Retinal pigment epithelial cell (primary cell): ENCODE data around the gene ANKS1B.

ENCODE experiments used
- DNase-seq: peaks from one replicate; pipeline ENCODE4 v3.0.0-alpha.2; 2010; ENCODE audit warnings: low read depth
- H3K4me3 ChIP-seq: 2 replicates; pipeline ENCODE4 v1.5.1; 2011; ENCODE audit warnings: mild to moderate bottlenecking, low read length, control low read depth, moderate library complexity
- TF ChIP-seq, protein P1 (sequence below): conservative IDR thresholded peaks from 2 replicates; pipeline ENCODE4 v1.5.1; 2011; ENCODE audit warnings: low read depth, low read length, control low read depth, inconsistent platforms

ANKS1B gene

DNA sequence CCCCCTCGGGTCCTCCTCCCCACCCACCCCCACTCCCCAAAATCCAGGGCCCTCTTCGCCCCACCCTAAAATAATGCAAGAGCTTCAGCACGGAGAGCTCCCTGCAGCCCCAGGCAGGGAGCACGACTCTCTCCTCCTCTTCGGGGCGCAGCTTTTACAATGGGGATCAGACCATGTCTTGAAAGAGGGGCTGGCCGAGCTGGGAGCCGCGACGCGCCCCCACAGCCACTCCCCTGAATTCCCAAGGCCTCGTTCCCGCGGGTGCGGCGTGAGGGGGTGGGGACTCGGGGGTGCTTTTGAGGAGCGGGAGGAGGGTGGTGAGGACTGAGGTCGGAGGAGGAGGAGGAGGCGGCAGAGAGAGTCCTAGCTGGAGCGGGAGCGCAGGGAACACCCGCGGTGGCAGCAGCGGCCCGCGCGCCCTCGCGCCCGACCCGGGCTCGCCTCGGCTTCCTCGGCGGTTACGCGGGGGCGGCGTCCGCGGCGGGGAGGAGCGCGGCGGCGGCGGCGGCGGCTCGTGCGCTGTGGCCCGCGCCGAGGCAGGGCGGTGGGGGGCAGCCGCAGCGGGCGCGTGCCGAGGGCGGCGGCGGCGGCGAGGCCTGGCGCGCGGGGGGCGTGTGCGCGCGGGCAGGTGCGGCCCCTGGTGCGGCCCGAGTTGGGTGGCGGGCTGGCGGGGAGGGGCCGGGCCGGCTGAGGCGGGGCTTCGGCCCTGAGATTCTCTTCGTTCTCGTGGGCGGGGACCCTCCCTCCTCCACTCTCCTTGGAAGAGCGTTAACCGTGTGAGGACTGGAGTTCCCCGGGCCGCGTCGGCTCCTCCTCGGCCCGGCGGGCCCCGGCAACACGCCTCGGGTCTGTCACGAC, at the start of gene ANKS1B:
Gene ANKS1B, minus strand, starts transcription at position 666 of the 858 bp plus-strand sequence. CDS start 699 bp downstream, outside the sequence.
- no peak for DNase-seq
- H3K4me3 ChIP-seq: peak within 1 kb of the TSS; percentile 70

DNA sequence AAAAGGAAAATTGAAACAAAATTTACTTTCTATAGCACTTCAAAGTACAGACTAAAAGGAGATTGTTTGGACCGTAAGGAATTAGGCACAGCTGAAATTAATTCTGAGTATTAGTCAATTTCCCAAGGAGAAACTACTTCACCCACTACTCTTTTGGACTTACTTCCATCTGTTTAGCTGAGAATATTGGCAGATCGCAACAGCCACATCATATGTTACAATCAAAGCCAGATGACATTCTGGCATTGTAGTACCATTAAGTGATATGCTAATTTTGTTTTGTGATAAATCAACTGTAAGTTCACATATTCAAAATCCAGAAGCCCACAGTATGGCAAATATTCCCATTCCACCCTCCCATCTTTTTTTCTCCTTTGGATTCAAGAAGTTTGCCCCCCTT, 47.1 kb upstream of the ANKS1B start:
- TF ChIP-seq, protein P1, sequence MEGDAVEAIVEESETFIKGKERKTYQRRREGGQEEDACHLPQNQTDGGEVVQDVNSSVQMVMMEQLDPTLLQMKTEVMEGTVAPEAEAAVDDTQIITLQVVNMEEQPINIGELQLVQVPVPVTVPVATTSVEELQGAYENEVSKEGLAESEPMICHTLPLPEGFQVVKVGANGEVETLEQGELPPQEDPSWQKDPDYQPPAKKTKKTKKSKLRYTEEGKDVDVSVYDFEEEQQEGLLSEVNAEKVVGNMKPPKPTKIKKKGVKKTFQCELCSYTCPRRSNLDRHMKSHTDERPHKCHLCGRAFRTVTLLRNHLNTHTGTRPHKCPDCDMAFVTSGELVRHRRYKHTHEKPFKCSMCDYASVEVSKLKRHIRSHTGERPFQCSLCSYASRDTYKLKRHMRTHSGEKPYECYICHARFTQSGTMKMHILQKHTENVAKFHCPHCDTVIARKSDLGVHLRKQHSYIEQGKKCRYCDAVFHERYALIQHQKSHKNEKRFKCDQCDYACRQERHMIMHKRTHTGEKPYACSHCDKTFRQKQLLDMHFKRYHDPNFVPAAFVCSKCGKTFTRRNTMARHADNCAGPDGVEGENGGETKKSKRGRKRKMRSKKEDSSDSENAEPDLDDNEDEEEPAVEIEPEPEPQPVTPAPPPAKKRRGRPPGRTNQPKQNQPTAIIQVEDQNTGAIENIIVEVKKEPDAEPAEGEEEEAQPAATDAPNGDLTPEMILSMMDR: no peak
- no peak for DNase-seq
- no peak overlapping the region for H3K4me3 ChIP-seq

More for the DNA sequence above, at the start of gene ANKS1B:
- TF ChIP-seq, protein P1: no peak

DNA sequence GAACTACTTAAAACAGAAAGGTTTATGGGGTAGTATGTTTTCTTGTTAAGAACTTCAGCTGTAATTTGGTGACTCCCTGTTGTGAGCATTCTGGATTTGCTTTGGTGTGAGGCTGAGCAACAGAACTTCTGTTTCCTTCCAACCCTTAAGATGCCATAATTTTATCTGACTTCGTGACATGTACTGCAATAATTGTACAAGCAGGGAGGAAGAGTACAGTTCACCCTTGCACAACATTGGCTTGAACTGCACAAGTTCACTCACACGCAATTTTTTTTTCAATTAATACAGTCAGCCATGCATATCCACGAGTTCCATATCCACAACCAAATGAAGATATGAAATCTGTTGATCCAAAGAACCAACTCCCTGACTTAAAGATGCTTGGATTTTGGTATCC, 42.9 kb upstream of the ANKS1B start:
- H3K4me3 ChIP-seq: no peak overlapping the region
- TF ChIP-seq, protein P1: no peak
- DNase-seq: no peak

DNA sequence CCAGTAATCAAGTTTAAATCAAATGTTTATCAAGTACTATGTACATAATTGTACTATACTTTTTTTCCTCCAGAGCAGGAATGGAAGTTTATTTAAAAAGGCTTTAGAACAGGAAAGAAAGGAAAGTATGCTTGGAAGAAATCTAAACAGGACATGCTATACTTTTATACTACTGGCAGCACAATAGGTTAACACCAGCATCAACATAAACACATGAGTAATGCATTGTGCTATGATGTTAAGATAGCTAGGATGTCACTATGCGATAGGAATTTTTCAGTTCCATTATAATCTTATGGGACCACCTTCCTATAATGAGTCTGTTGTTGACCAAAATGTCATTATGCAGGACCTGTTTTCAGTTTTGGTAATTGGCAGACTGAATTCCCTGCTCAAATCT, 41.5 kb upstream of the ANKS1B start:
- TF ChIP-seq, protein P1: no peak

DNA sequence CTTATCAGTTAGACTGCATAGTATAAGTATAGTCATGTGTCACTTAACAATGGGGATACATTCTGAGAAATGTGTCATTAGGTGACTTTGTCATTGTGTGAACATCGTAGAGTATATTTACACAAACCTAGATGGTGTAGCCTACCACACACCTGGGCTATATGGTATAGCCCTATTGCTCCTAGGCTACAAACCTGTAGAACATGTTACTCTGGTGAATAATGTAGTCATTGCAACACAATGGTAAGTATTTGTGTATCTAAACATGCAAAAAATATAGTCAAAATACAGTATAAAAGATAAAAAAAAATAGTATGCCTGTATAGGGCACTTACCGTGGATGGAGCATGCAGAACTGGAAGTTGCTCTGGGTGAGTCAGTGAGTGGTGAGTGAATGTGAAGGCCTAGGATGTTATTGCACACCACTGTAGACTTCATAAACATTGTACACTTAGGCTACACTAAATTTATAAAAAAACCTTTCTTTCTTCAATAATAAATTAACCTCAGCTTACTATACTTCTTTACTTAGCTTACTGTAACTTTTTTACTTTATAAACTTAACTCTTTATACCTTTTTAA, 40.3 kb upstream of the ANKS1B start:
- DNase-seq: no peak
- TF ChIP-seq, protein P1: no peak
- no peak overlapping the region for H3K4me3 ChIP-seq

More for the DNA sequence above, 41.5 kb upstream of the ANKS1B start:
- H3K4me3 ChIP-seq: no peak overlapping the region
- DNase-seq: no peak

DNA sequence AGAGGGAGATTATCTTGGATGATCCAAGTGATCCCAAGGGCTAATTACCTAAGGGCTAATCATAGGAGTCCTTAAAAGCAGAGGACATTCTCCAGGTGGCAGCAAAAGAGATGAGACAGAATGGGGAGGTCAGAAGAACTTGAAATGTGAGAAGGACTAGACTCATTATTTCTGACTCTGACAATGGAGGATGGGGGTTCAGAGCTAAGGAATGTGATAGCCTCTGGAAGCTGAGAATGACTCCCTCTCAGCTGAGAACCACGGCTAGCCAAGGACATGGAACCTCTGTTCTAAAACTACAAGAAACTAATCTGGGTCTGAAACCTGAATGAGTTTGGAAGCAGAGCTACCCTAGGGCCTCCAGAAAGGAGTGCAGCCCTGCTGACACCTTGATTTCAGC, 35.6 kb upstream of the ANKS1B start:
- H3K4me3 ChIP-seq: no peak overlapping the region
- DNase-seq: no peak
- TF ChIP-seq, protein P1: no peak
